HepG2 (cell line): ENCODE results near the gene PLEKHA6. TPM values are rescaled to one million over a fixed set of nuclear protein-coding genes. Genes with fewer than 3 reads are reported as not detected.

Source experiments
- FOXA1 ChIP-seq, 2 experiments: fragments of 450-650 bp in 1 of 2; sonication (generic) in 1 of 2; formaldehyde crosslinking in 1 of 2; IDR thresholded peaks; 2 replicates each; pipeline versions ENCODE4 v1.4.0 to v1.6.1; 2016 to 2020; ENCODE audit warnings: missing genetic modification reagents in 1 of 2
- FOXA3 ChIP-seq: IDR thresholded peaks from 2 replicates; pipeline ENCODE4 v1.6.1; 2016; ENCODE audit warnings: missing genetic modification reagents, missing compliant biosample characterization
- JUNB ChIP-seq: sonication (generic); formaldehyde crosslinking; IDR thresholded peaks from 2 replicates; pipeline ENCODE4 v1.8.0; 2022; ENCODE audit warnings: missing genetic modification reagents, mild to moderate bottlenecking, borderline replicate concordance
- KAT8 ChIP-seq: IDR thresholded peaks from 2 replicates; pipeline ENCODE4 v1.6.1; 2016; ENCODE audit warnings: missing genetic modification reagents, missing compliant biosample characterization
- MEIS2 ChIP-seq: sonication (generic); formaldehyde crosslinking; IDR thresholded peaks from 2 replicates; pipeline ENCODE4 v1.9.0; 2021; ENCODE audit warnings: mild to moderate bottlenecking, missing genetic modification reagents
- RELA ChIP-seq: sonication (generic); formaldehyde crosslinking; IDR thresholded peaks from 2 replicates; pipeline ENCODE4 v1.4.0; 2020; ENCODE audit warnings: missing genetic modification reagents
- SIN3B ChIP-seq: fragments of 150-350 bp; IDR thresholded peaks from 2 replicates; pipeline ENCODE4 v1.6.1; 2014; ENCODE audit warnings: low read length
- SIX4 ChIP-seq: sonication (generic); formaldehyde crosslinking; IDR thresholded peaks from 2 replicates; pipeline ENCODE4 v1.4.0; 2020; ENCODE audit warnings: missing genetic modification reagents
- SOX5 ChIP-seq: IDR thresholded peaks from 2 replicates; pipeline ENCODE4 v1.6.1; 2016; ENCODE audit warnings: borderline replicate concordance
- ZNF10 ChIP-seq: sonication (generic); formaldehyde crosslinking; IDR thresholded peaks from 2 replicates; pipeline ENCODE4 v1.4.0; 2020; ENCODE audit warnings: mild to moderate bottlenecking, low read depth, missing genetic modification reagents, borderline replicate concordance
- ZNF33B ChIP-seq: sonication (generic); formaldehyde crosslinking; IDR thresholded peaks from 2 replicates; pipeline ENCODE4 v1.5.1; 2020; ENCODE audit warnings: mild to moderate bottlenecking, missing genetic modification reagents
- ZNF367 ChIP-seq: sonication (generic); formaldehyde crosslinking; IDR thresholded peaks from 2 replicates; pipeline ENCODE4 v1.4.0; 2020; ENCODE audit warnings: missing genetic modification reagents, borderline replicate concordance
- ZNF614 ChIP-seq: IDR thresholded peaks from 2 replicates; pipeline ENCODE4 v1.6.1; 2018; ENCODE audit warnings: missing biosample characterization, missing genetic modification reagents, inconsistent platforms, borderline replicate concordance
- ZNF652 ChIP-seq: IDR thresholded peaks from 2 replicates; pipeline ENCODE4 v1.6.1; 2016; ENCODE audit warnings: low read depth, borderline replicate concordance
- ZNF768 ChIP-seq: sonication (generic); formaldehyde crosslinking; IDR thresholded peaks from 2 replicates; pipeline ENCODE4 v1.4.0; 2020; ENCODE audit warnings: missing genetic modification reagents
- ZSCAN21 ChIP-seq: sonication (generic); formaldehyde crosslinking; IDR thresholded peaks from 2 replicates; pipeline ENCODE4 v1.8.0; 2022; ENCODE audit warnings: mild to moderate bottlenecking, missing genetic modification reagents, moderate library complexity, borderline replicate concordance
- polyA plus RNA-seq, 8 experiments: library from polyadenylated mRNA; depleted of rRNA in 3 of 8; stranded (reverse) in 7 of 8; unstranded in 1 of 8; fragments of >200 nt; fragmentation: Illumina TruSeq in 4 of 8; extraction: Trizol in 4 of 8; gene quantifications; 2 replicates each; pipeline versions ENCODE4 v1.2.1 to v1.2.3, GENCODE V29; 2011 to 2016; ENCODE audit warnings: low read depth in 4 of 8, missing spikeins in 1 of 8, mixed read lengths in 1 of 8; ENCODE audit not compliant: insufficient read depth in 1 of 8
- total RNA-seq, 5 experiments: library from RNA; depleted of rRNA; stranded (reverse); fragments of >200 nt; fragmentation: Illumina TruSeq; extraction: Trizol; gene quantifications; 2 replicates each; pipeline ENCODE4 v1.2.3, GENCODE V29; 2016; ENCODE audit warnings: low read depth in 1 of 5
- TF ChIP-seq, protein P1 (sequence below), 2 experiments: sonication (generic) in 1 of 2; formaldehyde crosslinking in 1 of 2; IDR thresholded peaks; 2 replicates each; pipeline versions ENCODE4 v1.4.0 to v1.6.1; 2018 to 2020; ENCODE audit warnings: missing genetic modification reagents in 2 of 2, borderline replicate concordance in 1 of 2, low read depth in 1 of 2, mild to moderate bottlenecking in 1 of 2, missing biosample characterization in 1 of 2
- TF ChIP-seq, protein P2 (sequence below): sonication (generic); formaldehyde crosslinking; IDR thresholded peaks from 2 replicates; pipeline ENCODE4 v1.5.0; 2020; ENCODE audit warnings: mild to moderate bottlenecking, missing genetic modification reagents, moderate library complexity
- TF ChIP-seq, protein P3 (sequence below): sonication (generic); formaldehyde crosslinking; IDR thresholded peaks from 2 replicates; pipeline ENCODE4 v1.4.0; 2020; ENCODE audit warnings: low read depth, missing genetic modification reagents
- TF ChIP-seq, protein P4 (sequence below): sonication (generic); formaldehyde crosslinking; IDR thresholded peaks from 2 replicates; pipeline ENCODE4 v1.5.1; 2020; ENCODE audit warnings: mild to moderate bottlenecking, moderate library complexity, missing genetic modification reagents

Gene PLEKHA6
- total and polyA plus RNA-seq, 2 of the 13 experiments (the other 11 are each of a cell fraction or from before 2014, with no cell fraction given): 5.3 to 11.4 TPM

DNA sequence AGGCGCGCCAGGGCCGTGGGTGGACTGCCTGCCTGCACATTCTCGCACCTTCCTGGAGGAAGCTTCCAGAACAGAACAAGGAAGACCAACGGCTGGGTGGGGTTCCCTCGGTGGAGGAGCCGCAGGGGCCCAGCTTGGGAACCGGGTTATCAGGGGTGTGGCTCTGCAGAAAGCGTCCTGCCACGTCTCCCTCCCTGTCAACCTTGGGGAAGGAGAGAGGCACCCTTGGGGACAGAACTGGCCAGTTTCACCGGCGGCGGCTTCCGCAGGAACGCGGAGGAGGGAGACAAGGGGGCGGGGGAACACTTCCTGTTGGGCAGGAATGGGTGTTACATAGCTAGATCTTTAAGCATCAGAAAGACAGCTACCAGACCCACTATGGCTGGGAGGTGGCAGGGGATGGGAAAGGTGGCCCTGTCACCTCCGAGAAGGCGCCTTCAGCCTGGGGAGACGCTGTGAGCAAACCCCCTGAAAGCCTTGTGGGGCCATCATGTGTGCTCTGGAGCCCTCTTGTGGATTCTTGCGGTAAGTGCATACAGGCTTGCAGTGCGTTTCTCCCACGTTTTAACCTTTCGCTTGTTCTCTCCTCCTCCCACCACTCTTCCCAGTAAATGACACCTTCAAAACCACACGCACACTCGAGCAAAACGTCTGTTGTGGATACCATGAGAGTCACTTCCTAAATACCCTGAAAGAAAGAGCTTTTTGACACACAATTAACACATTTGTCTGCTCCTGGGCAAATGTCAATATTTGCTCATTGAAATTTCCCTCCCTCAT is 3.8 kb upstream of the PLEKHA6 start (continued):
- TF ChIP-seq, protein P1, sequence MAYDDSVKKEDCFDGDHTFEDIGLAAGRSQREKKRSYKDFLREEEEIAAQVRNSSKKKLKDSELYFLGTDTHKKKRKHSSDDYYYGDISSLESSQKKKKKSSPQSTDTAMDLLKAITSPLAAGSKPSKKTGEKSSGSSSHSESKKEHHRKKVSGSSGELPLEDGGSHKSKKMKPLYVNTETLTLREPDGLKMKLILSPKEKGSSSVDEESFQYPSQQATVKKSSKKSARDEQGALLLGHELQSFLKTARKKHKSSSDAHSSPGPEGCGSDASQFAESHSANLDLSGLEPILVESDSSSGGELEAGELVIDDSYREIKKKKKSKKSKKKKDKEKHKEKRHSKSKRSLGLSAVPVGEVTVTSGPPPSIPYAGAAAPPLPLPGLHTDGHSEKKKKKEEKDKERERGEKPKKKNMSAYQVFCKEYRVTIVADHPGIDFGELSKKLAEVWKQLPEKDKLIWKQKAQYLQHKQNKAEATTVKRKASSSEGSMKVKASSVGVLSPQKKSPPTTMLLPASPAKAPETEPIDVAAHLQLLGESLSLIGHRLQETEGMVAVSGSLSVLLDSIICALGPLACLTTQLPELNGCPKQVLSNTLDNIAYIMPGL (CRISPR knock-in tag; IDR thresholded peaks at IDR 0.05; ENCODE audit: borderline replicate concordance in 1 of 2, low read depth in 1 of 2): 0 out of 4 replicates have a peak, but pooled peaks of 1 of the 2 experiments have one; percentile 36
- TF ChIP-seq ZNF10 (no peak), SIN3B (peak; percentile 36; the same call in 1 of the 2 replicates), ZSCAN21 (CRISPR knock-in tag) (0 out of 2 replicates have a peak, but pooled peaks have one; percentile 33), KAT8 (0 out of 2 replicates have a peak, but pooled peaks have one; percentile 20), FOXA3 (CRISPR knock-in tag) (peak; percentile 20), ZNF652 (CRISPR knock-in tag) (peak; percentile 53), JUNB (CRISPR knock-in tag) (no peak), SOX5 (CRISPR knock-in tag) (0 out of 2 replicates have a peak, but pooled peaks have one; percentile 14), MEIS2 (CRISPR knock-in tag) (no peak), SIX4 (CRISPR knock-in tag) (no peak), ZNF367 (no peak), ZNF614 (CRISPR knock-in tag) (peak; percentile 50; the same call in 1 of the 2 replicates), ZNF768 (CRISPR knock-in tag) (no peak), RELA (CRISPR knock-in tag) (no peak), FOXA1 (IDR thresholded peaks at IDR 0.05) (no peak), FOXA1 (CRISPR knock-in tag; IDR thresholded peaks at IDR 0.05) (peak; percentile 39; the same call in 1 of the 2 replicates), ZNF33B (no peak)
- TF ChIP-seq, protein P2, sequence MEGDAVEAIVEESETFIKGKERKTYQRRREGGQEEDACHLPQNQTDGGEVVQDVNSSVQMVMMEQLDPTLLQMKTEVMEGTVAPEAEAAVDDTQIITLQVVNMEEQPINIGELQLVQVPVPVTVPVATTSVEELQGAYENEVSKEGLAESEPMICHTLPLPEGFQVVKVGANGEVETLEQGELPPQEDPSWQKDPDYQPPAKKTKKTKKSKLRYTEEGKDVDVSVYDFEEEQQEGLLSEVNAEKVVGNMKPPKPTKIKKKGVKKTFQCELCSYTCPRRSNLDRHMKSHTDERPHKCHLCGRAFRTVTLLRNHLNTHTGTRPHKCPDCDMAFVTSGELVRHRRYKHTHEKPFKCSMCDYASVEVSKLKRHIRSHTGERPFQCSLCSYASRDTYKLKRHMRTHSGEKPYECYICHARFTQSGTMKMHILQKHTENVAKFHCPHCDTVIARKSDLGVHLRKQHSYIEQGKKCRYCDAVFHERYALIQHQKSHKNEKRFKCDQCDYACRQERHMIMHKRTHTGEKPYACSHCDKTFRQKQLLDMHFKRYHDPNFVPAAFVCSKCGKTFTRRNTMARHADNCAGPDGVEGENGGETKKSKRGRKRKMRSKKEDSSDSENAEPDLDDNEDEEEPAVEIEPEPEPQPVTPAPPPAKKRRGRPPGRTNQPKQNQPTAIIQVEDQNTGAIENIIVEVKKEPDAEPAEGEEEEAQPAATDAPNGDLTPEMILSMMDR (CRISPR knock-in tag): peak; percentile 97
- TF ChIP-seq, protein P3, sequence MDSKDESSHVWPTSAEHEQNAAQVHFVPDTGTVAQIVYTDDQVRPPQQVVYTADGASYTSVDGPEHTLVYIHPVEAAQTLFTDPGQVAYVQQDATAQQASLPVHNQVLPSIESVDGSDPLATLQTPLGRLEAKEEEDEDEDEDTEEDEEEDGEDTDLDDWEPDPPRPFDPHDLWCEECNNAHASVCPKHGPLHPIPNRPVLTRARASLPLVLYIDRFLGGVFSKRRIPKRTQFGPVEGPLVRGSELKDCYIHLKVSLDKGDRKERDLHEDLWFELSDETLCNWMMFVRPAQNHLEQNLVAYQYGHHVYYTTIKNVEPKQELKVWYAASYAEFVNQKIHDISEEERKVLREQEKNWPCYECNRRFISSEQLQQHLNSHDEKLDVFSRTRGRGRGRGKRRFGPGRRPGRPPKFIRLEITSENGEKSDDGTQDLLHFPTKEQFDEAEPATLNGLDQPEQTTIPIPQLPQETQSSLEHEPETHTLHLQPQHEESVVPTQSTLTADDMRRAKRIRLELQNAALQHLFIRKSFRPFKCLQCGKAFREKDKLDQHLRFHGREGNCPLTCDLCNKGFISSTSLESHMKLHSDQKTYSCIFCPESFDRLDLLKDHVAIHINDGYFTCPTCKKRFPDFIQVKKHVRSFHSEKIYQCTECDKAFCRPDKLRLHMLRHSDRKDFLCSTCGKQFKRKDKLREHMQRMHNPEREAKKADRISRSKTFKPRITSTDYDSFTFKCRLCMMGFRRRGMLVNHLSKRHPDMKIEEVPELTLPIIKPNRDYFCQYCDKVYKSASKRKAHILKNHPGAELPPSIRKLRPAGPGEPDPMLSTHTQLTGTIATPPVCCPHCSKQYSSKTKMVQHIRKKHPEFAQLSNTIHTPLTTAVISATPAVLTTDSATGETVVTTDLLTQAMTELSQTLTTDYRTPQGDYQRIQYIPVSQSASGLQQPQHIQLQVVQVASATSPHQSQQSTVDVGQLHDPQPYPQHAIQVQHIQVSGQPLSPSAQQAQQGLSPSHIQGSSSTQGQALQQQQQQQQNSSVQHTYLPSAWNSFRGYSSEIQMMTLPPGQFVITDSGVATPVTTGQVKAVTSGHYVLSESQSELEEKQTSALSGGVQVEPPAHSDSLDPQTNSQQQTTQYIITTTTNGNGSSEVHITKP (CRISPR knock-in tag): 0 out of 2 replicates have a peak, but pooled peaks have one; percentile 22
- TF ChIP-seq, protein P4, sequence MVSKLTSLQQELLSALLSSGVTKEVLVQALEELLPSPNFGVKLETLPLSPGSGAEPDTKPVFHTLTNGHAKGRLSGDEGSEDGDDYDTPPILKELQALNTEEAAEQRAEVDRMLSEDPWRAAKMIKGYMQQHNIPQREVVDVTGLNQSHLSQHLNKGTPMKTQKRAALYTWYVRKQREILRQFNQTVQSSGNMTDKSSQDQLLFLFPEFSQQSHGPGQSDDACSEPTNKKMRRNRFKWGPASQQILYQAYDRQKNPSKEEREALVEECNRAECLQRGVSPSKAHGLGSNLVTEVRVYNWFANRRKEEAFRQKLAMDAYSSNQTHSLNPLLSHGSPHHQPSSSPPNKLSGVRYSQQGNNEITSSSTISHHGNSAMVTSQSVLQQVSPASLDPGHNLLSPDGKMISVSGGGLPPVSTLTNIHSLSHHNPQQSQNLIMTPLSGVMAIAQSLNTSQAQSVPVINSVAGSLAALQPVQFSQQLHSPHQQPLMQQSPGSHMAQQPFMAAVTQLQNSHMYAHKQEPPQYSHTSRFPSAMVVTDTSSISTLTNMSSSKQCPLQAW (CRISPR knock-in tag): peak; percentile 53; the same call in 1 of the 2 replicates
